Lower lobe of right lung (tissue), 2 donors: ENCODE data around the gene TRPV3. TPM values are rescaled to one million over a fixed set of nuclear protein-coding genes. Genes with fewer than 3 reads are reported as not detected.

ENCODE experiments used
- ATAC-seq, 2 donors: fragments of 200-7000 bp; cut with Tn5 transposase; one replicate each; pipeline ENCODE4 v1.9.1; 2020 to 2022; ENCODE audit warnings: mild to moderate bottlenecking in 2 of 2, moderate library complexity in 2 of 2
- DNase-seq: peaks from one replicate; pipeline ENCODE4 v3.0.0-alpha.2; 2020
- H3K27ac ChIP-seq: fragments of 200-600 bp; one replicate; pipeline ENCODE4 v1.8.0; 2022
- H3K27me3 ChIP-seq: fragments of 200-600 bp; one replicate; pipeline ENCODE4 v1.8.0; 2022; ENCODE audit warnings: low read depth
- H3K36me3 ChIP-seq: fragments of 200-600 bp; one replicate; pipeline ENCODE4 v1.8.0; 2022; ENCODE audit warnings: mild to moderate bottlenecking
- H3K4me1 ChIP-seq: fragments of 200-600 bp; one replicate; pipeline ENCODE4 v1.8.0; 2022
- H3K4me3 ChIP-seq: fragments of 200-600 bp; one replicate; pipeline ENCODE4 v1.8.0; 2022; ENCODE audit warnings: mild to moderate bottlenecking
- H3K9me3 ChIP-seq: fragments of 200-600 bp; one replicate; pipeline ENCODE4 v1.8.0; 2022
- CTCF ChIP-seq: fragments of 200-600 bp; IDR thresholded peaks from one replicate; pipeline ENCODE4 v1.8.0; 2022; ENCODE audit warnings: antibody characterized with exemption, mild to moderate bottlenecking
- intact Hi-C: fragments of 100-400 bp; cut with DNase I; formaldehyde crosslinking; loops from one replicate; pipeline ENCODE4 v1.11.0; 2022
- total RNA-seq: library from RNA; stranded (reverse); fragmentation: NEBNext Ultra II Directional; extraction: Animal tissue kit (Norgen Biotek cat#: 25700); gene quantifications from one replicate; pipeline ENCODE4 v1.2.1, GENCODE V29; 2021
- donor health status: DM: no; HTN: yes; CAD: no; lungs with severe emphysema.

The TRPV3 gene
- total RNA-seq, 1 donor from 2014 or later: 0.68 TPM

- intact Hi-C loops: no loop called here
- Histone ChIP-seq H3K27ac (no peak overlapping the region), H3K4me3 (no peak overlapping the region), H3K36me3 (no peaks in the 10 kb centered on the region), H3K4me1 (no peaks in the 10 kb centered on the region), H3K9me3 (no peaks in the 10 kb centered on the region), H3K27me3 (no peaks in the 10 kb centered on the region)
- DNase-seq (no peak), ATAC-seq (no peak)
- no peak for TF ChIP-seq CTCF
Measured at GRCh38 chr17:3598078-3598477, 40.5 kb upstream of the TRPV3 start.

DNA sequence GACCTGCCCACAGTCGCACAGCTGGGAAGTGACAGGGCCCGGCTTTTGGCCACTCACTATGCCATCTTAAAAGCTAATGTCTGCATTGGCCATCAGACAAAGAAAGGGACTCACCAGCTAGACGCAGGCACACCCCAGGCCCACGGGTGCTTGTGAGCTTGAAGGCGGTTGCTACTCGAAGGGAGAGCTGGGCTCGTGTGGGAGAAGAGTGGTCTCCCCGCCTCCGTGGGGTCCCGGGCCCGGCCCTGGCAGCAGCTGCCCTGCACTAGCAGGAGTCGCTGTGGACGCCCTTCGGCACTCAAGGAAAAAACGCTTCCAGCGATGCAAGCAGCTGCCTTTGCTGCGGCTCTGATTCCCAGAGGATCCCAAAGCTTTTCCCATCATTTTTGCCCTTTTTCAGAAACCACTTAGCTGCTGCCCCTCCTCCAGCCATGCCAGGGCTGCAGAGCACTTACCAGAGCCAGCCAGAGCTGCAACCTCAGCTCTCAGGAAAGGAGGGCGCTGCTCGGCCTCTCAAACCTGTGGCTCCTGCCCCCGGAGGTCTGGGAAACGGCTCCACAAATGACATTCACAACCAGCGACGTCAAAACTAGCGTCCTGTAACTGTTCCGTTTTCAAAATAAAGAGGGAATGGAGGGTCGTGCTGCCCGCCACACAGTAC lies 39.3 kb upstream of the TRPV3 start:
- TF ChIP-seq CTCF: no peak
- intact Hi-C loops: no loop called here

GRCh38 chr17:3594976-3595375 lies 37.4 kb upstream of the TRPV3 start:
- no peaks in the 10 kb centered on the region for H3K27me3 ChIP-seq
- intact Hi-C loops: no loop called here
- DNase-seq: no peak
- H3K4me3 ChIP-seq: no peak overlapping the region
- no peak for ATAC-seq
- H3K27ac ChIP-seq: no peak overlapping the region
- H3K9me3 ChIP-seq: no peaks in the 10 kb centered on the region
- no peaks in the 10 kb centered on the region for H3K4me1 ChIP-seq
- no peak for TF ChIP-seq CTCF
- peaks cover 13% of the 10 kb centered on the region for H3K36me3 ChIP-seq

More for the DNA sequence above, 39.3 kb upstream of the TRPV3 start:
- Histone ChIP-seq H3K27ac (no peak overlapping the region), H3K4me1 (no peaks in the 10 kb centered on the region), H3K27me3 (no peaks in the 10 kb centered on the region), H3K36me3 (peaks cover 2% of the 10 kb centered on the region), H3K4me3 (no peak overlapping the region), H3K9me3 (no peaks in the 10 kb centered on the region)
- DNase-seq: no peak
- no peak for ATAC-seq

DNA sequence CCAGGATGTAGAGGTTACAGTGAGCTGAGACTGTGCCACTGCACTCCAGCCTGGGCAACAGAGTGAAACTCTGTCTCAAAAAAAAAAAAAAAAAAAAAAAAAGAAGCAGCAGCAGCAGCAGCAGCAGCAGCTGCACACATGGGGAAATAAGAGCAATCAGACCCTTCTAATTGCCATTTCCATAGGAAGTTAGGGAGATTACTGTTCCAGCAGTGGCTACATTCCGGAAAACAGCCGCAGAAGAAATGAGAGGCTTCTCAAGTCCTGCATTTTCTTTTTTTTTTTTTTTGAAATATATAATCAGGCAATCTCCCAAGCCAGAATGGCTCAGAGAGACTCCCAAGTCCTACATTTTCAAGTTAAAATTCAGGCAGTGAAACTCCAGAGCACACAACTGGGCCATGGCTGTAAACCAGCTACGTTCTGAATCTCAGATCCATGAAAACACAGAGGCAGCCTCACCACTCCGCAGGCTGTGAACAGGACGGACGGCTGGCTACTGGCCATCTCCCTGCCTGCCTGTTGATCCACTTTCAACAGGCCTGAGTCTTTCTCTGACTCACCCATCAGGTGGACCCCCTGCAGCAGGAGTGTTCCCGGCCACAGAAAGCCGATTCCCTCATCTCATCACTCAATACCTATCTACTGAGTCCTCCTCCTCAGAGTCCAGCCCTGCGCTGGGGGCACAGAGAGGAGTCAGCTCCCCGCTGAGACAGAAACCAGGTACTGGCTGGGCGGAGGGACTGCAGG lies 36.6 kb upstream of the TRPV3 start:
- Histone ChIP-seq H3K4me3 (no peak overlapping the region), H3K4me1 (no peaks in the 10 kb centered on the region), H3K36me3 (peaks cover 20% of the 10 kb centered on the region), H3K27me3 (no peaks in the 10 kb centered on the region), H3K27ac (no peak overlapping the region), H3K9me3 (no peaks in the 10 kb centered on the region)
- TF ChIP-seq CTCF: no peak
- no peak for ATAC-seq
- DNase-seq: no peak
- intact Hi-C loops: no loop called here

- TF ChIP-seq CTCF: no peak
- H3K36me3 ChIP-seq: peaks cover 20% of the 10 kb centered on the region
- H3K4me1 ChIP-seq: no peaks in the 10 kb centered on the region
- no peaks in the 10 kb centered on the region for H3K27me3 ChIP-seq
- H3K9me3 ChIP-seq: no peaks in the 10 kb centered on the region
- no peak for ATAC-seq
- H3K4me3 ChIP-seq: no peak overlapping the region
- intact Hi-C loops: no loop called here
- DNase-seq: no peak
- no peak overlapping the region for H3K27ac ChIP-seq
Measured at GRCh38 chr17:3593384-3593783, 35.8 kb upstream of the TRPV3 start.
